ENCODE measurements around the gene DNAH12. TPM values are rescaled to one million over a fixed set of nuclear protein-coding genes. Genes with fewer than 3 reads are reported as not detected.

Gene DNAH12
- polyA plus RNA-seq, 1 donor = 0.51 TPM

DNA sequence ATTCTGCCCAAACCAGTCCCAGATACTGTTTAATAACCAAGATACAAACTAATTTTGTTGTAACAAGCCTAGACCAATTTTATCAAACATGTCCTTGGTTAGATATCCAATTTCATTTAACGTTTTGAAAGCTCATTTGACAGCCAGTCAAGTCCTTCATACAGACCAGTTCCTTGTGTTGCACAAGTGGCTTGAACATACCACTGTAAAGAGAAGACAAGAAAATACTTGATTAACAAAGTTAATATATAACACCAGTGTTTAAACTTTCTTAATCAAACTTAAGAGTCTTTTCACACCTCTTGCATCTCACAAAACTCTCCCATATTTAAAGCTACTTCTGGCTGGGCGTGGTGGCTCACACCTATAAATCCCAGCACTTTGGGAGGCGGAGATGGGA is 28.0 kb upstream of the DNAH12 start:
- Histone ChIP-seq H3K27ac (ENCODE audit: low read length) (no peak overlapping the region), H3K36me3 (ENCODE audit: control insufficient read depth, insufficient read depth, low read length) (peaks cover 49% of the 10 kb centered on the region), H3K27me3 (ENCODE audit: control insufficient read depth, insufficient read depth, low read length) (no peaks in the 10 kb centered on the region), H3K4me3 (ENCODE audit: low read length) (no peak overlapping the region), H3K9me3 (ENCODE audit: control insufficient read depth, low read depth, low read length) (no peaks in the 10 kb centered on the region), H3K4me1 (ENCODE audit: control insufficient read depth, insufficient read depth, low read length) (peaks cover 13% of the 10 kb centered on the region)
- WGBS (ENCODE audit: insufficient coverage, low lambda C conversion rate) = 60% methylated on average over 1 of the region's 3 CpGs
- DNase-seq = no peak

DNA sequence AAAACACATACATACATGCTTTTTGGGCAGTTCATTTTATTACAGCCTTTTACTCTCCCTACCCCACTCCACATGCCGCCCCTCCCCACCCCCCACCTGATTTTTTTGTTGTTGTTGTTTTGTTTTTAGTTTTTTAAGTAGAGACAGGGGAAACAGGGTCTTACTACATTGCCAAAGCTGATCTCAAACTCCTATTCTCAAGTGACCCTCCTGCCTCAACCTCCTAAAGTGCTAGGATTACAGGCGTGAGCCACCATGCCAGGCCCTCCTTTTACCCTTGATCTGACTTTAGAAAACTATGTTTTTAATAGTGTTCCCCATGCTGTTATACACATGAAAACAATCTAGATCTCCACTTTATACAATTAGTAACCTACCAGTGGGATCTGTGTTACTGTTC is 26.7 kb upstream of the DNAH12 start:
- Histone ChIP-seq H3K27ac (ENCODE audit: low read length) (no peak overlapping the region), H3K9me3 (ENCODE audit: control insufficient read depth, low read depth, low read length) (no peaks in the 10 kb centered on the region), H3K27me3 (ENCODE audit: control insufficient read depth, insufficient read depth, low read length) (no peaks in the 10 kb centered on the region), H3K36me3 (ENCODE audit: control insufficient read depth, insufficient read depth, low read length) (peaks cover 49% of the 10 kb centered on the region), H3K4me1 (ENCODE audit: control insufficient read depth, insufficient read depth, low read length) (peaks cover 4% of the 10 kb centered on the region), H3K4me3 (ENCODE audit: low read length) (no peak overlapping the region)
- WGBS (ENCODE audit: insufficient coverage, low lambda C conversion rate) = no CpG with 5 or more reads among the region's 2 CpGs
- no peak for DNase-seq

DNA sequence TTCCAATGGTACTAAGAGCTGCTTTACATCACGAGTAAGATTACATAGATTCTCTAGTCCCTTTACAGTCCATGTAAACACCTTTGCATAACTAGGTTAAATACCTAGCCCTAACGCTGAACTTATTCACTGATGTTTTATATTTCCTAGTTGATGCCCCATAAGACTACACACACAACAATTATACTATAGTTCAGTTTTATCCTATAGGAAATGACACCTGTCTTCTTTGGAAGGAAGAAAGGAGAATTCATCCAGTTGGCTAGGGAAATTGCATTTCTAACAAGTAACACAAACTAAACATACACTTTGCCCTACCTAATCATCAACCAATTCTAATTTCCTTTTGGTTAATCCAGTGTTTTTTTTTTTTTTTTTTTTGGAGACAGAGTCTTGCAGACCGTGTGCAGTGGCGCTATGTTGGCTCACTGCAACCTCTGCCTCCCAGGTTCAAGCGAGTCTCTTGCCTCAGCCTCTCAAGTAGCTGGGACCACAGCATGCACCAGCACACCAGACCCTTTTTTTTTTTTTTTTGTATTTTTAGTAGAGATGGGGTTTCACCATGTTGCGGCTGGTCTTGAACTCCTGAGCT is 25.8 kb upstream of the DNAH12 start:
- peak in 1 of 2 donors; percentile 65 for DNase-seq

DNA sequence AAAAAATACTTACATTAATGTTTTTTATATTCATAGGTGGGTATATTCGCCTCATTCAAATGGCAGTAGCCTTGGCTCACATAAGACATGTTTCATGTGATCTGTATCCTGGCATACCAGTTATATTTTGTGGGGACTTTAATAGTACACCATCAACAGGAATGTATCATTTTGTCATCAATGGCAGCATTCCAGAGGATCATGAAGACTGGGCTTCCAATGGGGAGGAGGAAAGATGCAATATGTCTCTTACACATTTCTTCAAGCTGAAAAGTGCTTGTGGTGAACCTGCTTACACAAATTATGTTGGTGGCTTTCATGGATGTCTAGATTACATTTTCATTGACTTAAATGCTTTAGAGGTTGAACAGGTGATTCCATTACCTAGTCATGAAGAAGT is 15.4 kb upstream of the DNAH12 start:
- WGBS (ENCODE audit: insufficient coverage, low lambda C conversion rate) = no CpG with 5 or more reads among the region's 1 CpG
- H3K9me3 ChIP-seq (ENCODE audit: control insufficient read depth, low read depth, low read length) = peaks cover 2% of the 10 kb centered on the region
- H3K4me3 ChIP-seq (ENCODE audit: low read length) = no peak overlapping the region
- no peak overlapping the region for H3K27ac ChIP-seq (ENCODE audit: low read length)
- peaks cover 5% of the 10 kb centered on the region for H3K4me1 ChIP-seq (ENCODE audit: control insufficient read depth, insufficient read depth, low read length)
- H3K36me3 ChIP-seq (ENCODE audit: control insufficient read depth, insufficient read depth, low read length) = peaks cover 13% of the 10 kb centered on the region
- DNase-seq = no peak
- H3K27me3 ChIP-seq (ENCODE audit: control insufficient read depth, insufficient read depth, low read length) = no peaks in the 10 kb centered on the region

More for the DNA sequence above, 25.8 kb upstream of the DNAH12 start:
- no peak overlapping the region for H3K4me3 ChIP-seq (ENCODE audit: low read length)
- no CpG with 5 or more reads among the region's 6 CpGs for WGBS (ENCODE audit: insufficient coverage, low lambda C conversion rate)
- no peaks in the 10 kb centered on the region for H3K4me1 ChIP-seq (ENCODE audit: control insufficient read depth, insufficient read depth, low read length)
- peak overlapping the region; percentile 21 for H3K27ac ChIP-seq (ENCODE audit: low read length)
- peaks cover 51% of the 10 kb centered on the region for H3K36me3 ChIP-seq (ENCODE audit: control insufficient read depth, insufficient read depth, low read length)
- H3K9me3 ChIP-seq (ENCODE audit: control insufficient read depth, low read depth, low read length) = no peaks in the 10 kb centered on the region
- no peaks in the 10 kb centered on the region for H3K27me3 ChIP-seq (ENCODE audit: control insufficient read depth, insufficient read depth, low read length)

DNA sequence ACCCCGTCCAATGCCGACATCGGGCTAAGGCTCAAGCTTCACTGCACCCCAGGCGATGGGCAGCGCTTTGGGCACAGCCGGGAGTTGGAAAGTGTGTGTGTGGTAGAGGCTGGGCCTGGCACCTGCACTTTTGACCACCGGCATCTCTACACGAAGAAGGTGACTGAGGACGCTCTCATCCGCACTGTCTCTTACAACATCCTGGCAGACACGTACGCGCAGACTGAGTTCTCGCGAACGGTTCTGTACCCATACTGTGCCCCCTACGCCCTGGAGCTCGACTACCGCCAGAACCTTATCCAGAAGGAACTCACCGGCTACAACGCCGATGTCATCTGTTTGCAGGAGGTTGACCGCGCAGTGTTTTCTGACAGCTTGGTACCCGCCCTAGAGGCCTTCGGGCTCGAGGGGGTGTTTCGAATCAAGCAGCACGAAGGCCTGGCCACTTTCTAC is 13.0 kb upstream of the DNAH12 start:
- Histone ChIP-seq H3K9me3 (ENCODE audit: control insufficient read depth, low read depth, low read length) (peaks cover 2% of the 10 kb centered on the region), H3K36me3 (ENCODE audit: control insufficient read depth, insufficient read depth, low read length) (peaks cover 7% of the 10 kb centered on the region), H3K4me3 (ENCODE audit: low read length) (peak overlapping the region; percentile 98), H3K27me3 (ENCODE audit: control insufficient read depth, insufficient read depth, low read length) (no peaks in the 10 kb centered on the region), H3K27ac (ENCODE audit: low read length) (peak overlapping the region; percentile 84), H3K4me1 (ENCODE audit: control insufficient read depth, insufficient read depth, low read length) (peaks cover 5% of the 10 kb centered on the region)
- peak in 1 of 2 donors; percentile 65 for DNase-seq
- WGBS (ENCODE audit: insufficient coverage, low lambda C conversion rate) = no CpG with 5 or more reads among the region's 29 CpGs

DNA sequence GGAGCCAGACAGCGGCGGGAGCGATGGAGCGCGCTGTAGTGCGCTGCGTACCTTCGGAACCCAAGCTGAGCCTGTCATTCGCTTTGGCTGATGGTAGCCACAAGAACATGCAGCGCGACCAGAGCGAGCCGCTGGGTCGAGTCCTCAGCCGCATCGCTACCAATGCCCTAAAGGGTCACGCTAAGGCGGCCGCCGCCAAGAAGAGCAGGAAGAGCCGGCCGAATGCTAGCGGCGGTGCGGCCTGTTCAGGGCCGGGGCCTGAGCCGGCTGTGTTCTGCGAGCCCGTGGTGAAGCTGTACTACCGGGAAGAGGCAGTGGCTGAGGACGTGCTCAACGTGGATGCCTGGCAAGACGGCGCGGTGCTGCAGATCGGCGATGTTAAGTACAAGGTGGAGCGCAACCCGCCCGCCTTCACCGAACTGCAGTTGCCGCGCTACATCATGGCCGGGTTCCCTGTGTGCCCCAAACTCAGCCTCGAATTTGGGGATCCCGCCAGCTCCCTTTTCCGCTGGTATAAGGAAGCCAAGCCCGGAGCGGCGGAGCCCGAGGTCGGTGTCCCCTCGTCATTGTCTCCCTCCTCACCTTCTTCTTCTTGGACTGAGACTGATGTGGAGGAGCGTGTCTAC is 12.4 kb upstream of the DNAH12 start:
- peaks cover 7% of the 10 kb centered on the region for H3K36me3 ChIP-seq (ENCODE audit: control insufficient read depth, insufficient read depth, low read length)
- no peaks in the 10 kb centered on the region for H3K27me3 ChIP-seq (ENCODE audit: control insufficient read depth, insufficient read depth, low read length)
- H3K4me3 ChIP-seq (ENCODE audit: low read length) = peak overlapping the region; percentile 98
- H3K27ac ChIP-seq (ENCODE audit: low read length) = peak overlapping the region; percentile 84
- peaks cover 2% of the 10 kb centered on the region for H3K9me3 ChIP-seq (ENCODE audit: control insufficient read depth, low read depth, low read length)
- no CpG with 5 or more reads among the region's 54 CpGs for WGBS (ENCODE audit: insufficient coverage, low lambda C conversion rate)
- H3K4me1 ChIP-seq (ENCODE audit: control insufficient read depth, insufficient read depth, low read length) = peaks cover 5% of the 10 kb centered on the region
- DNase-seq = no peak

DNA sequence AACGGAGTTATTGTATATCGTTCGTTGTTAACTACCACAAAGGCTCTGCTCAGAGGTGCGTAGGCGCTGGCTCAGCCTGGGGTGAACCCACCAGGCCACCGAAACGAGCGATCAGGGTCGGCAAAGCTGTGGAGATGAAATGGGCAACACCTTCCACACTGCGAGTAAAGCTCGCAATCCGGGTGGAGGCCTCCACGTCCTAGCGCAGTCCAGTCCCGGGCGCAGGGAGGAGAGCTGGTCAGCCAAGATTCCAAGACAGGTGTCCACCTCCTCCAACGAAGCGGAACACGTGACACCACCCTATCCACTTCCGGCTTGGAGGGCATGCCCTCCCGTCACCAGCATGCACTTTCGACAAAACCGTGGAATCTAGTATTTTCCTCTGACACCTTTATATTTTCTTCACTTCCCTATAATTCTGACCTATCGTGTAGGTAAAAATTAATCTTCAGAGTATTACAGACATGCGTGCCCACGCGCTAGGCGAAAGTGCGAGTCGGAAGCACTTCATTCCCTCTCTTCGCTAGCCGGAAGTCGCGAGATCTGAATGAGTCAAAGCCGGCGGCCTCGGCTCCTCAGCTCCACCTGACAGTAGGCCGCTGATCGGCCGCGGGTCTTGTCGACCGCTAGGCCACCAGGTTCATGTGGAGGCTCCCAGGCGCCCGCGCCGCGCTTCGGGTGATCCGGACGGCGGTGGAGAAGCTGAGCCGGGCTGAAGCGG is 11.8 kb upstream of the DNAH12 start, which contains the start of gene PDE12:
PDE12 (plus strand) TSS at position 537 of the 721 bp plus-strand sequence; CDS start at position 643, 106 bp downstream.
- Histone ChIP-seq H3K4me1 (ENCODE audit: control insufficient read depth, insufficient read depth, low read length) (peaks cover 5% of the 10 kb centered on the region), H3K36me3 (ENCODE audit: control insufficient read depth, insufficient read depth, low read length) (peaks cover 7% of the 10 kb centered on the region), H3K9me3 (ENCODE audit: control insufficient read depth, low read depth, low read length) (peaks cover 2% of the 10 kb centered on the region), H3K4me3 (ENCODE audit: low read length) (peak within 1 kb of the TSS; percentile 98), H3K27me3 (ENCODE audit: control insufficient read depth, insufficient read depth, low read length) (no peaks in the 10 kb centered on the region), H3K27ac (ENCODE audit: low read length) (peak within 1 kb of the TSS; percentile 84)
- peak; percentile 81 to 96 for DNase-seq
- WGBS (ENCODE audit: insufficient coverage, low lambda C conversion rate) = no CpG with 5 or more reads among the region's 54 CpGs

DNA sequence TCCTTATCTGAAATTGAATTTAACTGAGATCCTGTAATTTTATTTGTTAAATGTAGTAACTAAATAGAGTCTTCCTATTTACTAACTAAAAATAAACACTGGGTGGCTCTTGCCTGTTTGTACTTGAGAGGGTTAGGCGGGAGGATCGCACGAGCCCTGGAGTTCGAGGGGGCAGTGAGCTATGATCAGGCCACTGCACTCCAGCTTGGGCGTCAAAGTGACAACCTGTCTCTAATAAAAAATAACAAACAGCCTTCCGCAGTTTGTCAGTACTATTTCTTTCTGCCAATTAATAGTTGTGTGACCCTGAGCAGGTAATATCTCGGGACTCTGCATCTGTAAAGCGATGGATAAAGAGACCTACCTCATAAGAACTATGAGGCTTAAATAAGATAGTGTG is 11.2 kb upstream of the DNAH12 start:
- H3K27me3 ChIP-seq (ENCODE audit: control insufficient read depth, insufficient read depth, low read length) = no peaks in the 10 kb centered on the region
- peak overlapping the region; percentile 98 for H3K4me3 ChIP-seq (ENCODE audit: low read length)
- peaks cover 5% of the 10 kb centered on the region for H3K4me1 ChIP-seq (ENCODE audit: control insufficient read depth, insufficient read depth, low read length)
- no CpG with 5 or more reads among the region's 8 CpGs for WGBS (ENCODE audit: insufficient coverage, low lambda C conversion rate)
- peaks cover 5% of the 10 kb centered on the region for H3K36me3 ChIP-seq (ENCODE audit: control insufficient read depth, insufficient read depth, low read length)
- peaks cover 2% of the 10 kb centered on the region for H3K9me3 ChIP-seq (ENCODE audit: control insufficient read depth, low read depth, low read length)
- no peak for DNase-seq
- H3K27ac ChIP-seq (ENCODE audit: low read length) = peak overlapping the region; percentile 84

DNA sequence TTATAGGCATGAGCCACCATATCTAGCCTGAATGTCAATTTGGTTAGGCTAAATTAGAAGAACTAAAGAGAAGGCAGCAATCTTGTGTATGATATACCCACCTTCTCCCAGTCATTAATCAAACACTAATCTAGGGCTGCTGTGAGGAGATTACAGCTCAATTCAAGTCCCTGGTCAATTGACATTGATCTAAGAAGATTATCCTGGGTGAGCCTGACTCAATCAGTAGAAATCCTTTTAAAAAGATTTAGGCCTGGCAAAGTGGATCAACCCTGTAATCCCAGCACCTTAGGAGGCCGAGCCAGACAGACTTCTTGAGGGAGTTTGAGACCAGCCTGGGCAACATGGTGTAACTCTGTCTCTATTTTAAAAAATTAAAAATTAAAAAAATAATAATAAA is 2.5 kb upstream of the DNAH12 start:
- H3K4me3 ChIP-seq (ENCODE audit: low read length) = no peak overlapping the region
- H3K9me3 ChIP-seq (ENCODE audit: control insufficient read depth, low read depth, low read length) = no peaks in the 10 kb centered on the region
- H3K27ac ChIP-seq (ENCODE audit: low read length) = no peak overlapping the region
- H3K27me3 ChIP-seq (ENCODE audit: control insufficient read depth, insufficient read depth, low read length) = no peaks in the 10 kb centered on the region
- DNase-seq = no peak
- no CpG with 5 or more reads among the region's 1 CpG for WGBS (ENCODE audit: insufficient coverage, low lambda C conversion rate)
- H3K4me1 ChIP-seq (ENCODE audit: control insufficient read depth, insufficient read depth, low read length) = no peaks in the 10 kb centered on the region
- no peaks in the 10 kb centered on the region for H3K36me3 ChIP-seq (ENCODE audit: control insufficient read depth, insufficient read depth, low read length)

DNA sequence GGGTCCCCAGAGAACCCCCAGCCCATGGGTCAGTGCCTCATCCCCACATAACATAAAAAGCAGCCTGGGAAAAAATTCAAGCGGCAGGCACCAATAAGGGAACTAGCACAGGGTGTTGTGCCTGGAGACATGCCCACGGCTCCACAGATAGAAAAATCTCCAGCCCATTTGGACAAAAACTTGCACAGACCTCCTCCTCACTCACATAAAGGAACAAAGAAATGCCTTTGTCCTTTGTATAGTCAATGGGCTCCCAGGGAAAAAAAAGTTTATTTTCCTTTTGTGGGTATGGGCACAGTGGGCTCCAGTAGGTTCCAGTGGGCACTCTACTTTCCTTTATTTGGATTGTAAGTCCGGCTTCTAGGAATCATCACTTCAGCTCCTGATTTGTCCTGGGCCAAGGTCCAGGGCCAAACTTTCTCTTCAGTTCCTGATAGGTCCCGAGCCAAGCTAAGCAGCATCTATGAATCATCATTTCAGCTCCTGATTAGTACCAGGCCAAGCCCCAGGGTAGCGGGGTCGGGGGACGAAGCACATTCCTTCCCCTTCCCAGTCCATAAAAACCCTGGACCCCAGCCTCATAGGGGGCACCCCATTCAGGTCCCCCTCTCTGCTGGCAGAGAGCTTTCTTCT is 1.6 kb upstream of the DNAH12 start:
- Histone ChIP-seq H3K4me1 (ENCODE audit: control insufficient read depth, insufficient read depth, low read length) (no peaks in the 10 kb centered on the region), H3K4me3 (ENCODE audit: low read length) (no peak overlapping the region), H3K27ac (ENCODE audit: low read length) (no peak overlapping the region), H3K27me3 (ENCODE audit: control insufficient read depth, insufficient read depth, low read length) (no peaks in the 10 kb centered on the region), H3K9me3 (ENCODE audit: control insufficient read depth, low read depth, low read length) (no peaks in the 10 kb centered on the region), H3K36me3 (ENCODE audit: control insufficient read depth, insufficient read depth, low read length) (no peaks in the 10 kb centered on the region)
- WGBS (ENCODE audit: insufficient coverage, low lambda C conversion rate) = no CpG with 5 or more reads among the region's 7 CpGs
- no peak for DNase-seq
